GM12878 (cell line): ENCODE results near the gene CD180. TPM values are rescaled to one million over a fixed set of nuclear protein-coding genes. Genes with fewer than 3 reads are reported as not detected.

Experiments used
- ATAC-seq: fragments of 200-7000 bp; cut with Tn5 transposase; 3 replicates; pipeline ENCODE4 v1.9.1; 2020; ENCODE audit warnings: mild to moderate bottlenecking, moderate library complexity
- Bru-seq: library from RNA; stranded (reverse); fragments of 400-500 nt; gene quantifications from one replicate; lab custom pipeline; 2021; lab: Mats Ljungman, UMichigan
- BruChase-seq, 2 experiments: library from RNA; stranded (reverse); fragments of 400-500 nt; gene quantifications; one replicate each; lab custom pipeline; 2021; lab: Mats Ljungman, UMichigan
- BruUV-seq: library from RNA; stranded (reverse); fragments of 400-500 nt; replicated peaks from 2 replicates; lab custom pipeline; 2021; lab: Mats Ljungman, UMichigan
- CTCF ChIA-PET: fragments of 300-600 bp; sonication (Branson Sonifier 250); formaldehyde crosslinking; extraction: SDS; loops from one replicate; lab custom pipeline; 2021; ENCODE audit warnings: inconsistent platforms; lab: Yijun Ruan, JAX
- POLR2A ChIA-PET: fragments of 350-600 bp; formaldehyde crosslinking; extraction: SDS; loops from one replicate; lab custom pipeline; 2021; ENCODE audit warnings: inconsistent platforms; lab: Charles Lee
- RAD21 ChIA-PET: fragments of 300-600 bp; sonication (Branson Sonifier 250); formaldehyde crosslinking; loops from one replicate; lab custom pipeline; 2023; ENCODE audit warnings: antibody characterized with exemption; ENCODE audit not compliant: unreplicated experiment; lab: Charles Lee
- SMC1A ChIA-PET: fragments of 300-600 bp; sonication (Branson Sonifier 250); formaldehyde crosslinking; loops from one replicate; lab custom pipeline; 2023; ENCODE audit not compliant: unreplicated experiment, uncharacterized antibody; lab: Charles Lee
- DNase-seq: peaks from one replicate; pipeline ENCODE4 v3.0.0-alpha.2; 2011; ENCODE audit warnings: low read depth, low spot score
- FAIRE-seq: peaks from 3 replicates; lab custom pipeline; 2011; peaks lifted over from hg19 to GRCh38; lab: Jason Lieb, UNC
- H2AFZ ChIP-seq: 2 replicates; pipeline ENCODE4 v1.6.0; 2011; ENCODE audit warnings: low read depth, low read length, control low read depth; ENCODE audit not compliant: control insufficient read depth
- H3K27ac ChIP-seq: 2 replicates; pipeline ENCODE4 v1.5.1; 2011; ENCODE audit warnings: control low read depth; ENCODE audit not compliant: control insufficient read depth, insufficient read depth
- H3K27me3 ChIP-seq, 2 experiments: replicated peaks in 1 of 2; 2 replicates each; pipeline versions ENCODE4 v1.6.0 to v1.6.1; 2011; ENCODE audit warnings: low read length in 1 of 2; ENCODE audit not compliant: control insufficient read depth in 2 of 2, insufficient read depth in 2 of 2
- H3K36me3 ChIP-seq, 2 experiments: 2 replicates each; pipeline ENCODE4 v1.5.1; 2011; ENCODE audit warnings: low read length in 1 of 2; ENCODE audit not compliant: control insufficient read depth in 2 of 2, insufficient read depth in 2 of 2
- H3K4me1 ChIP-seq: 2 replicates; pipeline ENCODE4 v1.6.1; 2011; ENCODE audit warnings: mild to moderate bottlenecking, low read length, moderate library complexity, mixed read lengths; ENCODE audit not compliant: control insufficient read depth, insufficient read depth
- H3K4me2 ChIP-seq: 2 replicates; pipeline ENCODE4 v1.6.0; 2011; ENCODE audit warnings: control low read depth; ENCODE audit not compliant: control insufficient read depth, insufficient read depth
- H3K4me3 ChIP-seq: fragments of 200-600 bp; sonication (generic); 2 replicates; pipeline ENCODE4 v1.5.1; 2016
- H3K79me2 ChIP-seq: 2 replicates; pipeline ENCODE4 v1.6.0; 2011; ENCODE audit warnings: low read length; ENCODE audit not compliant: control insufficient read depth, insufficient read depth
- H3K9ac ChIP-seq: 2 replicates; pipeline ENCODE4 v1.8.0; 2011; ENCODE audit warnings: low read length, control low read depth, mixed read lengths; ENCODE audit not compliant: control insufficient read depth, insufficient read depth
- H3K9me3 ChIP-seq: replicated peaks from 3 replicates; pipeline ENCODE4 v1.5.1; 2011; ENCODE audit warnings: mild to moderate bottlenecking, low read length; ENCODE audit not compliant: control insufficient read depth, insufficient read depth
- H4K20me1 ChIP-seq: 2 replicates; pipeline ENCODE4 v1.6.0; 2011; ENCODE audit not compliant: control insufficient read depth, insufficient read depth
- ASH2L ChIP-seq: fragments of 300-600, 200-600 bp; sonication (generic); IDR thresholded peaks from 2 replicates; pipeline ENCODE4 v1.6.1; 2017; ENCODE audit warnings: low read depth, mild to moderate bottlenecking, borderline replicate concordance
- NFYB ChIP-seq: IDR thresholded peaks from 2 replicates; pipeline ENCODE4 v1.6.1; 2011; ENCODE audit warnings: low read depth, mild to moderate bottlenecking, low read length, improper control_type of control experiment, moderate library complexity; ENCODE audit not compliant: insufficient read depth
- POLR2A ChIP-seq: IDR thresholded peaks from 2 replicates; pipeline ENCODE4 v1.6.1; 2011; ENCODE audit warnings: low read depth, mild to moderate bottlenecking, low read length
- SPI1 ChIP-seq: IDR thresholded peaks from 2 replicates; pipeline ENCODE4 v1.6.1; 2011; ENCODE audit warnings: low read depth, mild to moderate bottlenecking, low read length, moderate library complexity, borderline replicate concordance; ENCODE audit not compliant: insufficient read depth
- ZNF217 ChIP-seq: fragments of 450-650 bp; IDR thresholded peaks from 2 replicates; pipeline ENCODE4 v1.6.1; 2017; ENCODE audit warnings: antibody characterized with exemption, mild to moderate bottlenecking
- ZZZ3 ChIP-seq: IDR thresholded peaks from 2 replicates; pipeline ENCODE4 v1.6.1; 2011; ENCODE audit warnings: low read depth; ENCODE audit not compliant: control insufficient read depth, insufficient read length
- WGBS: methylation state at CpG from one replicate; pipeline ENCODE4 v1.1.6; 2016; ENCODE audit warnings: low lambda C conversion rate; ENCODE audit not compliant: insufficient replicate concordance, insufficient coverage; ENCODE audit errors: missing lambda C conversion rate; 5-methylcytosine and 5-hydroxymethylcytosine counted together
- in situ Hi-C: fragments of 300-500 bp; cut with MboI; formaldehyde crosslinking; loops from 9 replicates; pipeline ENCODE4 v1.14.3; 2018; ENCODE audit warnings: mixed read lengths
- intact Hi-C: fragments of 100-400 bp; cut with micrococcal nuclease; formaldehyde crosslinking; loops from one replicate; pipeline ENCODE4 v1.14.2; 2022; ENCODE audit not compliant: unreplicated experiment
- long read RNA-seq, 2 experiments: library from polyadenylated mRNA; unstranded; transcript quantifications; one replicate each; pipeline ENCODE4 v2.0.0, GENCODE V29; 2019 to 2020
- polyA minus RNA-seq, 3 experiments: library from RNA; depleted of rRNA, polyadenylated mRNA; stranded (reverse); fragments of >200 nt; gene quantifications; 2 replicates each; pipeline ENCODE4 v1.2.3, GENCODE V29; 2011
- polyA plus RNA-seq, 11 experiments: library from polyadenylated mRNA; depleted of rRNA in 4 of 11; unstranded in 6 of 11; stranded (reverse) in 5 of 11; fragments of >200 nt; fragmentation: Nextera tagmentation in 4 of 11; fragmentation: Illumina TruSeq in 1 of 11; extraction: Ambion mirVana in 4 of 11; extraction: Trizol in 1 of 11; gene quantifications; 1 replicate in 1 of 11; 2 replicates in 10 of 11; pipeline versions ENCODE4 v1.2.1 to v1.2.3, GENCODE V29; 2011 to 2016; ENCODE audit warnings: inconsistent platforms in 2 of 11, missing spikeins in 2 of 11, low read depth in 1 of 11
- total RNA-seq, 4 experiments: library from RNA; depleted of rRNA in 3 of 4; stranded (reverse); fragments of >200 nt in 3 of 4; fragmentation: Illumina TruSeq in 1 of 4; extraction: Trizol in 1 of 4; gene quantifications; 2 replicates each; pipeline versions ENCODE4 v1.2.1 to v1.2.3, GENCODE V29; 2013 to 2021
- TF ChIP-seq, protein P1 (sequence below): fragments of 150-350 bp; IDR thresholded peaks from 2 replicates; pipeline ENCODE4 v1.6.1; 2014; ENCODE audit warnings: mild to moderate bottlenecking, low read depth, low read length

The CD180 gene
- 3.3 and 4.7 TPM in 2 replicates for total RNA-seq (2013; cell fraction: nucleolus; rRNA removed)
- total RNA-seq (2014; rRNA removed) (6.2 and 6.3 TPM in 2 replicates), total RNA-seq (2014; rRNA removed; fragmentation: Illumina TruSeq; extraction: Trizol) (7.0 and 7.1 TPM in 2 replicates), total RNA-seq (2021) (5.4 TPM in 2 replicates), polyA plus RNA-seq (2011; rRNA removed) (0.14 and 0.22 TPM in 2 replicates), polyA plus RNA-seq (2014; fragmentation: Illumina TruSeq; extraction: Trizol) (9.7 and 11.3 TPM in 2 replicates), polyA plus RNA-seq (2014; fragmentation: Nextera tagmentation; extraction: Ambion mirVana) (1 to 10 TPM in 1 of 2 experiments, under 1 TPM in 1; 0.71 to 1.2 TPM), polyA plus RNA-seq (2014; rRNA removed) (4.3 and 4.4 TPM in 2 replicates), polyA plus RNA-seq (2016; fragmentation: Nextera tagmentation; extraction: Ambion mirVana) (1 to 10 TPM; 1.1 to 1.5 TPM), polyA minus RNA-seq (2011; rRNA and poly(A)+ RNA removed) (0.10 and 0.22 TPM in 2 replicates), Bru-seq, nascent RNA (percentile 36 among the genes with signal in this experiment), BruChase-seq, experiment 1, labeled RNA remaining after a 6-hour chase (percentile 19 among the genes with signal in this experiment), BruChase-seq, experiment 2, labeled RNA remaining after a 2-hour chase (percentile 32 among the genes with signal in this experiment)
- 4.9 TPM for polyA plus RNA-seq (2011; ENCODE audit: low read depth)
- 0.18 and 0.19 TPM in 2 replicates for polyA plus RNA-seq (2011; cell fraction: cytosol; rRNA removed)
- polyA plus RNA-seq (2011; cell fraction: nucleus; rRNA removed) = 0.07 TPM in 2 replicates
- polyA plus RNA-seq (2012) = 4.3 TPM in 2 replicates
- not detected in 2 replicates for polyA minus RNA-seq (2011; cell fraction: cytosol; rRNA and poly(A)+ RNA removed)
- polyA minus RNA-seq (2011; cell fraction: nucleus; rRNA and poly(A)+ RNA removed) = 0.12 and 0.19 TPM in 2 replicates
- long read RNA-seq, experiment 1 = 0 reads
- long read RNA-seq, experiment 2 = 0 reads

GRCh38 chr5:67196537-67197059 lies at the start of gene CD180:
Gene CD180 (minus strand): TSS chr5:67196799. CDS start chr5:67196641, 158 bp downstream.
- WGBS = 20% methylated on average over 5 of the region's 5 CpGs
- ATAC-seq (no peak; the same call in 2 of the 3 replicates), DNase-seq (no peak), FAIRE-seq (no peak)
- Histone ChIP-seq H3K9me3 (no peaks in the 10 kb centered on the region; the same call in 1 of the 3 replicates), H3K4me2 (peak within 1 kb of the TSS; percentile 76), H3K27me3 (no peaks in the 10 kb centered on the region; a peak in 1 of 4 replicates), H2AFZ (no peak within 1 kb of the TSS; the same call in 1 of the 2 replicates), H3K9ac (0 out of 2 replicates have a peak within 1 kb of the TSS, but pooled peaks have one; percentile 7), H3K79me2 (no peaks in the 10 kb centered on the region), H3K27ac (no peak within 1 kb of the TSS), H3K36me3 (no peaks in the 10 kb centered on the region), H3K4me3 (peak within 1 kb of the TSS; percentile 45; the same call in 1 of the 2 replicates), H3K4me1 (peaks cover 55% of the 10 kb centered on the region)
- ChIA-PET RAD21 (interaction anchor here (1.0 kb wide), 1 partner anchor 11 kb away, joined by 4 read pairs; no protein-coding TSS in a partner anchor), CTCF (interaction anchor here (1.2 kb wide), 1 partner anchor 10 kb away, joined by 7 read pairs; no protein-coding TSS in a partner anchor), SMC1A (interaction anchor here (0.9 to 1.0 kb wide), 3 partner anchors 11 to 1079 kb away, joined by 3 to 4 read pairs (median 4); no protein-coding TSS in a partner anchor)
- no TSS peak for BruUV-seq
- intact Hi-C loops (no loop called here), in situ Hi-C loops (no loop called here)
- no peak for TF ChIP-seq NFYB
- TF ChIP-seq SPI1 = no peak
- no peak for TF ChIP-seq ASH2L
- TF ChIP-seq POLR2A = no peak
- no peak for TF ChIP-seq ZZZ3
- TF ChIP-seq, protein P1, sequence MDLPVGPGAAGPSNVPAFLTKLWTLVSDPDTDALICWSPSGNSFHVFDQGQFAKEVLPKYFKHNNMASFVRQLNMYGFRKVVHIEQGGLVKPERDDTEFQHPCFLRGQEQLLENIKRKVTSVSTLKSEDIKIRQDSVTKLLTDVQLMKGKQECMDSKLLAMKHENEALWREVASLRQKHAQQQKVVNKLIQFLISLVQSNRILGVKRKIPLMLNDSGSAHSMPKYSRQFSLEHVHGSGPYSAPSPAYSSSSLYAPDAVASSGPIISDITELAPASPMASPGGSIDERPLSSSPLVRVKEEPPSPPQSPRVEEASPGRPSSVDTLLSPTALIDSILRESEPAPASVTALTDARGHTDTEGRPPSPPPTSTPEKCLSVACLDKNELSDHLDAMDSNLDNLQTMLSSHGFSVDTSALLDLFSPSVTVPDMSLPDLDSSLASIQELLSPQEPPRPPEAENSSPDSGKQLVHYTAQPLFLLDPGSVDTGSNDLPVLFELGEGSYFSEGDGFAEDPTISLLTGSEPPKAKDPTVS = no peak
- TF ChIP-seq ZNF217 = no peak
- TF ChIP-seq, all 136 proteins: peak for 0
- H4K20me1 ChIP-seq = no peaks in the 10 kb centered on the region
- POLR2A ChIA-PET = no interaction called here
